Stimulated activated CD4-positive, alpha-beta T cell treated with anti-CD3 and anti-CD28 coated beads, TNF-alpha, amount 100 ng/mL, for 1 hour (primary cell): ENCODE data around the gene SLBP.

Experiments
- DNase-seq, 3 donors: peaks; one replicate each; pipeline ENCODE4 v3.0.0-alpha.2; 2020; ENCODE audit warnings: low read depth in 3 of 3, low spot score in 1 of 3

The SLBP gene

GRCh38 chr4:1749370-1749769, 37.3 kb upstream of the SLBP start:
- no peak for DNase-seq

GRCh38 chr4:1748465-1748995, 36.4 kb upstream of the SLBP start:
- peak; percentile 49 to 71 (median 54) for DNase-seq

- DNase-seq: no peak
Measured at GRCh38 chr4:1747603-1747967, 35.5 kb upstream of the SLBP start.

- DNase-seq: no peak
Measured at GRCh38 chr4:1746919-1747602, 34.9 kb upstream of the SLBP start.

- DNase-seq: peak; percentile 32 to 72 (median 46)
Measured at GRCh38 chr4:1746265-1746691, 34.2 kb upstream of the SLBP start.

- DNase-seq: no peak
Measured at GRCh38 chr4:1745697-1746096, 33.6 kb upstream of the SLBP start.

- no peak for DNase-seq
Measured at GRCh38 chr4:1745165-1745564, 33.0 kb upstream of the SLBP start.

GRCh38 chr4:1744552-1744951, 32.4 kb upstream of the SLBP start:
- no peak for DNase-seq

- DNase-seq: no peak
Measured at GRCh38 chr4:1743975-1744374, 31.9 kb upstream of the SLBP start.

GRCh38 chr4:1743551-1743950, 31.4 kb upstream of the SLBP start:
- no peak for DNase-seq

GRCh38 chr4:1741208-1741607, 29.1 kb upstream of the SLBP start:
- no peak for DNase-seq

GRCh38 chr4:1740021-1740545, 28.0 kb upstream of the SLBP start:
- DNase-seq: no peak

- DNase-seq: no peak
Measured at GRCh38 chr4:1739358-1739757, 27.2 kb upstream of the SLBP start.

GRCh38 chr4:1738410-1738809, 26.3 kb upstream of the SLBP start:
- DNase-seq: no peak

GRCh38 chr4:1737666-1738065, 25.5 kb upstream of the SLBP start:
- no peak for DNase-seq

GRCh38 chr4:1736812-1737211, 24.7 kb upstream of the SLBP start:
- DNase-seq: no peak

- DNase-seq: no peak
Measured at GRCh38 chr4:1735215-1735614, 23.1 kb upstream of the SLBP start.

- DNase-seq: no peak
Measured at GRCh38 chr4:1732911-1733310, 20.8 kb upstream of the SLBP start.

- no peak for DNase-seq
Measured at GRCh38 chr4:1731180-1731579, 19.1 kb upstream of the SLBP start.

GRCh38 chr4:1730532-1731135, 18.5 kb upstream of the SLBP start:
- DNase-seq: no peak

- no peak for DNase-seq
Measured at GRCh38 chr4:1728061-1728980, 16.2 kb upstream of the SLBP start.
